Stimulated activated memory B cell treated with anti-CD40 and anti-IgM and Interleukin-4, amounts not matched to agents 10 μg/mL and 1 μg/mL and 100 μg/mL, for 72 hours (primary cell): Measurements from ENCODE around the gene SMIM30.
"Not testable (repeated sequence)": the region's sequence is repeated elsewhere in the genome, so short reads cannot be mapped to it uniquely, and the experiment has no call there.

Source experiments
- ATAC-seq: fragments of 150-1000 bp; cut with Tn5 transposase; 2 replicates; pipeline ENCODE4 v1.10.0; 2021
- H3K27ac Mint-ChIP-seq: one replicate; pipeline ENCODE4 v1.8.0; 2022; ENCODE audit warnings: mild to moderate bottlenecking, mixed read lengths
- H3K27me3 Mint-ChIP-seq: one replicate; pipeline ENCODE4 v1.8.0; 2022; ENCODE audit warnings: mixed read lengths
- H3K36me3 Mint-ChIP-seq: one replicate; pipeline ENCODE4 v1.8.0; 2022; ENCODE audit warnings: mixed read lengths
- H3K4me1 Mint-ChIP-seq: one replicate; pipeline ENCODE4 v1.8.0; 2022; ENCODE audit warnings: mixed read lengths
- H3K4me3 Mint-ChIP-seq: one replicate; pipeline ENCODE4 v1.8.0; 2022; ENCODE audit warnings: mild to moderate bottlenecking, moderate library complexity, mixed read lengths
- H3K9me3 Mint-ChIP-seq: one replicate; pipeline ENCODE4 v1.8.0; 2022; ENCODE audit warnings: mixed read lengths

The SMIM30 gene

DNA sequence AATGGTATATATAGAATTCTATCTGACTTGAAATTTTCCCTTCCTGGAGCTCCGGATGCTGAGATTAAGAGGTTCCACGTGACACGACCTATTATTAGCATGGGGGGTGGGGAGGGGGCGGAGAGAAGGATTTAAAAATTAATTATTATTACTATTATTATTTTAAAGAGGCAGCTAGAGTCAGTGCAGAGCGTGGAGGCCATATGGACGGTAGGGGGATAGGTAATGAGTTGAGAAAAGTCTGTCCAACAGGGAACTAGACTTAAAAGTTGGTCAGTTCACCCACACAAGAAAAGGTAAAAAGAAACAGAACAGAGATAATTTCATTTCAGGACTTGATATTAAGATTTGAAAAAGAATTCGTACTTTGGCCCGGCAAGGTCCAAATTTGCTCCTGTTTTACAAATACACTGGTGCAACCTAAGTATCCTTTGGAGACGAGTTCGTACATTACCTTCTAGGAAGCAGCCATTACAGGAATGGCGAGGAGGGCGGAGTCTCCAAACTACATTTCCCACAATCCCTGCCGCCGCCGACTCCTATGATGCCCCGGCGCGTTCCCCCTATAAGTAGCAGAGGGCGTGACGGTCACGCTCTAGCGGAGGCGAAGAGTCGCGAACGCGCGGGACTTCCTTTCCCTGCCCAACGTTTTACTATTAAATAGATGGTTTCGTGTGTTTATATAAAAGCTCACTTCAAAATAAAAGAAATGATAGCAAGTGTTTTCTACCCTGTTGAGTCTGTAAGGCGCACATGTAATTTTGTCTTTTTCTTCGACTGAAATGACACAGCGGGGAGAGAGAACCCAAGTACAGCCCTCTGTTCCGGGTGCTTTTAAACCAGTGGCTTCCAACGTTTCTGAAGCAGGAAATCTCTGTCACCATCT, at the start of gene SMIM30:
SMIM30 (minus strand) TSS at position 481 of the 886 bp plus-strand sequence. CDS start 976 bp downstream, outside the sequence.
- H3K9me3 Mint-ChIP-seq: no peaks in the 10 kb centered on the region
- H3K27ac Mint-ChIP-seq: peak within 1 kb of the TSS; percentile 89
- peak; percentile 100 for ATAC-seq
- H3K36me3 Mint-ChIP-seq: peaks cover 10% of the 10 kb centered on the region
- H3K27me3 Mint-ChIP-seq: no peaks in the 10 kb centered on the region
- H3K4me3 Mint-ChIP-seq: peak within 1 kb of the TSS; percentile 86
- H3K4me1 Mint-ChIP-seq: peaks cover 34% of the 10 kb centered on the region

DNA sequence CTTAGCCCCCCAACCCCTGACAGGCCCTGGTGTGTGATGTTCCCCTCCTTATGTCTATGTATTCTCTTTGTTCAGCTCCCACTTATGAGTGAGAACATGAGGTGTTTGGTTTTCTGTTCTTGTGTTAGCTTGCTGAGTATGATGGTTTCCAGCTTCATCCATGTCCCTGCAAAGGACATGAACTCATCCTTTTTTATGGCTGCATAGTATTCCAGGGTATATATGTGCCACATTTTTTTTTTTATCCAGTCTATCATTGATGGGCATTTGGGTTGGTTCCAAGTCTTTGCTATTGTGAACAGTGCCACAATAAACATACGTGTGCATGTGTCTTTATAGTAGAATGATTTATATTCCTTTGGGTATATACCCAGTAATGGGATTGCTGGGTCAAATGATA, 47.8 kb upstream of the SMIM30 start:
- H3K36me3 Mint-ChIP-seq, H3K4me3 Mint-ChIP-seq, H3K4me1 Mint-ChIP-seq, ATAC-seq, H3K9me3 Mint-ChIP-seq, H3K27ac Mint-ChIP-seq: not testable (repeated sequence)
- H3K27me3 Mint-ChIP-seq: peaks cover 13% of the 10 kb centered on the region

DNA sequence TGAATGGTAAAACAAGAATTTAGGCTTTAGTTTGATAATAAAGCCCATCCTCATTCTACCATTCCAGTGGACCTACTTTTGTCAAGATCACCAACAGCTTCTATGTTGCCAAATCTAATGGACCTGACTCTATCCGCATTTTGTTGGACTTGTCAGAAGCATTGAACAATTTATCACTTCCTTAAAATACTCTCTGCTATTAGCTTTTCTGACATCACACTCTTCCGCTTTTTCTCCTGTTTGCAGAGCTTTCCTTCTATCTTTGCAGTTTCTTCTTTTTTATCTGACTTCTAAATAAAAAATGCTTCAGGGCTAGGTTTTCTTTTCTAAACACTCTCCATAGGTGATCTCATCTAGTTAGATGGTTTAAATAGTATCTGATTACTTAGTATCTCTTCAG, 42.7 kb upstream of the SMIM30 start:
- H3K4me3 Mint-ChIP-seq: no peak overlapping the region
- no peaks in the 10 kb centered on the region for H3K27me3 Mint-ChIP-seq
- no peak overlapping the region for H3K27ac Mint-ChIP-seq
- no peaks in the 10 kb centered on the region for H3K9me3 Mint-ChIP-seq
- H3K4me1 Mint-ChIP-seq: no peaks in the 10 kb centered on the region
- ATAC-seq: no peak
- H3K36me3 Mint-ChIP-seq: no peaks in the 10 kb centered on the region

- ATAC-seq: no peak
- Mint-ChIP-seq H3K36me3 (no peaks in the 10 kb centered on the region), H3K4me3 (no peak overlapping the region), H3K27me3 (no peaks in the 10 kb centered on the region), H3K4me1 (no peaks in the 10 kb centered on the region), H3K9me3 (no peaks in the 10 kb centered on the region), H3K27ac (no peak overlapping the region)
Observed at GRCh38 chr7:113159746-113160339, 41.5 kb upstream of the SMIM30 start.

DNA sequence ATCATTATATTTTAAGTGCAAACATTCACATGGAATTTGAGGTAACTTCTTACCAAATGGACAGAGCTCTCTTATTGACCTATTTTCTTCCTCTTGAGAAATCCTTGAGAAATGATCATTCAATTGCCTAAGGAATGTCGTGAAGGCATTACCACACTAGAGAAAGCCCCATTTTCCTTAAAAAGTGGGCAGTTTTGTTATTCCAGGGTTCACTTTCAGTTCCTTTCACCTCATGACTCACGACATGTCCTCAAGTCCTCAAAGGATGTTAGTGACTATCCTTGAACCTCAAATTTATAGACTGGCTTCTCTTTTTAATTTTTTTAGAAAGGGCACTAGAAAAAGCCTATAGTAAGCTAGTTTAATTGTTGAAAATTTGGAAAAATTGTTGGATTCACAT, 40.4 kb upstream of the SMIM30 start:
- Mint-ChIP-seq H3K4me1 (no peaks in the 10 kb centered on the region), H3K4me3 (no peak overlapping the region), H3K27ac (no peak overlapping the region), H3K27me3 (no peaks in the 10 kb centered on the region), H3K36me3 (no peaks in the 10 kb centered on the region), H3K9me3 (no peaks in the 10 kb centered on the region)
- ATAC-seq: no peak

GRCh38 chr7:113154117-113154516, 35.8 kb upstream of the SMIM30 start:
- Mint-ChIP-seq H3K4me3 (no peak overlapping the region), H3K27me3 (no peaks in the 10 kb centered on the region), H3K4me1 (no peaks in the 10 kb centered on the region), H3K9me3 (no peaks in the 10 kb centered on the region), H3K27ac (no peak overlapping the region), H3K36me3 (no peaks in the 10 kb centered on the region)
- ATAC-seq: no peak

DNA sequence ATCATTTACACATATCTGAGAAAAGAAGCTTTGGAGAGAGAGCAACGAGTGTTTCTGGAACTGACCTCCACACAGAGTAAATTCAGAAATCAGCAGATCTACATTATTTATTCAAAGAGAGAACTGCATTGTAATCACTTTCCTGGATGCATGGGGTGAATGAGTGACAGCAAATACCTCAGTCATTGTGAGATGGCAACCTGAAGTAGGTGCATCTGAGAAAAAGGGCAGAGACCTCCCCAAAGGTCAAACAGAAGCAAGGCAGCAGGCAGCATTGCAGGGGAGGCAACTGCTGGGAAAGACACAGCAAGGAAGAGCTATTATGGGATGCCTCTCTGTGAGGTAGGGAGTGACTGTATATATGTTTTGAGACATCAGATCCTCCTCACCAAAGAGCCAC, 26.5 kb upstream of the SMIM30 start:
- no peak overlapping the region for H3K4me3 Mint-ChIP-seq
- no peak overlapping the region for H3K27ac Mint-ChIP-seq
- ATAC-seq: no peak
- H3K9me3 Mint-ChIP-seq: no peaks in the 10 kb centered on the region
- no peaks in the 10 kb centered on the region for H3K36me3 Mint-ChIP-seq
- H3K4me1 Mint-ChIP-seq: peaks cover 14% of the 10 kb centered on the region
- H3K27me3 Mint-ChIP-seq: peaks cover 7% of the 10 kb centered on the region

- Mint-ChIP-seq H3K4me3 (no peak overlapping the region), H3K36me3 (no peaks in the 10 kb centered on the region), H3K9me3 (no peaks in the 10 kb centered on the region), H3K27me3 (peaks cover 5% of the 10 kb centered on the region), H3K27ac (no peak overlapping the region), H3K4me1 (peaks cover 14% of the 10 kb centered on the region)
- ATAC-seq: peak; percentile 67
Observed at GRCh38 chr7:113143486-113144257, 25.3 kb upstream of the SMIM30 start.

- Mint-ChIP-seq H3K4me3 (no peak overlapping the region), H3K36me3 (no peaks in the 10 kb centered on the region), H3K9me3 (no peaks in the 10 kb centered on the region), H3K27me3 (no peaks in the 10 kb centered on the region), H3K27ac (no peak overlapping the region), H3K4me1 (peaks cover 14% of the 10 kb centered on the region)
- ATAC-seq: peak; percentile 59
Observed at GRCh38 chr7:113142385-113143119, 24.2 kb upstream of the SMIM30 start.

DNA sequence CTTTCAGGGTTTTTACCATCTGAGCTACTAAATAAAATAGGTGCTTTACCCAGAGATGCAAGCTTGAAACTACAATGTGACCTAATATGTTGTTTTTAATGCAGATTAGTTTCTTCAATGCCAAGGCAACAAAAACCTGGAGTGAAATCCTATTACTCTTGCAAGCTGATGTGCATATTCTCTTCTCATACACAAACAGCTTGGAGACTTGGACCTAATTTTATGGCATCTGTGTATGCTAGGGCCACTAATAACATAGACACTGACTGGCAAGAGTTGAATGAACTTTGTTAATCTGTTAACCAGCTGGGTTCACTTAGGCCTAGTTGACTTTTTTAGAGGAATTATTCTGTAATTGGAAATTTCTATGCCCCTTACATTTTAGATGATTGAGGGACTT, 23.4 kb upstream of the SMIM30 start:
- ATAC-seq: no peak
- Mint-ChIP-seq H3K27ac (no peak overlapping the region), H3K4me1 (peaks cover 14% of the 10 kb centered on the region), H3K9me3 (no peaks in the 10 kb centered on the region), H3K27me3 (no peaks in the 10 kb centered on the region), H3K4me3 (no peak overlapping the region), H3K36me3 (no peaks in the 10 kb centered on the region)

- H3K27me3 Mint-ChIP-seq: no peaks in the 10 kb centered on the region
- H3K4me1 Mint-ChIP-seq: peaks cover 14% of the 10 kb centered on the region
- H3K36me3 Mint-ChIP-seq: no peaks in the 10 kb centered on the region
- ATAC-seq: no peak
- no peak overlapping the region for H3K27ac Mint-ChIP-seq
- no peak overlapping the region for H3K4me3 Mint-ChIP-seq
- H3K9me3 Mint-ChIP-seq: no peaks in the 10 kb centered on the region
Observed at GRCh38 chr7:113140956-113141355, 22.6 kb upstream of the SMIM30 start.

GRCh38 chr7:113137241-113137640, 18.9 kb upstream of the SMIM30 start:
- Mint-ChIP-seq H3K4me3 (no peak overlapping the region), H3K4me1 (peaks cover 2% of the 10 kb centered on the region), H3K9me3 (no peaks in the 10 kb centered on the region), H3K36me3 (no peaks in the 10 kb centered on the region), H3K27ac (no peak overlapping the region), H3K27me3 (no peaks in the 10 kb centered on the region)
- ATAC-seq: no peak

DNA sequence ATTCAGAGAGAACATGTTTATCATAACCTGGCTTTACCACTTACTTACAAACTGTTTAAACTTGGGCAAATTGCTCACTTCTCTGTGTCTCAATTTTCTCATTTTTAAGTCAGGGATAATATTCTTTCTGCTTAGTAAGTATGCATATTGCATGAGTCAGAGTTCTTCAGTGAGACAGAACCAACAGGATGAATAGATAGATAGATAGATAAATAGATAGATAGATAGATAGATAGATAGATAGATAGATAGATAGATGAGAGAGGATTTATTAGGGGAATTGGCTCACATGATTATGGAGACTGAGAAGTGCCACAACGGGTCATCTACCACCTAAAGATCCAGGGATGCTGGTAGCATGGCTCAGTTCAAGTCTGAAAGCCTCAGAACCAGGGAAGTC, 15.7 kb upstream of the SMIM30 start:
- H3K9me3 Mint-ChIP-seq: no peaks in the 10 kb centered on the region
- H3K27ac Mint-ChIP-seq: no peak overlapping the region
- H3K4me3 Mint-ChIP-seq: no peak overlapping the region
- no peak for ATAC-seq
- no peaks in the 10 kb centered on the region for H3K36me3 Mint-ChIP-seq
- H3K4me1 Mint-ChIP-seq: no peaks in the 10 kb centered on the region
- no peaks in the 10 kb centered on the region for H3K27me3 Mint-ChIP-seq

- no peaks in the 10 kb centered on the region for H3K4me1 Mint-ChIP-seq
- no peaks in the 10 kb centered on the region for H3K9me3 Mint-ChIP-seq
- no peaks in the 10 kb centered on the region for H3K36me3 Mint-ChIP-seq
- H3K27ac Mint-ChIP-seq: no peak overlapping the region
- H3K27me3 Mint-ChIP-seq: no peaks in the 10 kb centered on the region
- H3K4me3 Mint-ChIP-seq: no peak overlapping the region
- no peak for ATAC-seq
Observed at GRCh38 chr7:113131367-113131766, 13.0 kb upstream of the SMIM30 start.

- no peaks in the 10 kb centered on the region for H3K27me3 Mint-ChIP-seq
- H3K4me3 Mint-ChIP-seq: no peak overlapping the region
- no peaks in the 10 kb centered on the region for H3K36me3 Mint-ChIP-seq
- no peaks in the 10 kb centered on the region for H3K9me3 Mint-ChIP-seq
- no peak for ATAC-seq
- H3K4me1 Mint-ChIP-seq: no peaks in the 10 kb centered on the region
- no peak overlapping the region for H3K27ac Mint-ChIP-seq
Observed at GRCh38 chr7:113128031-113128430, 9.7 kb upstream of the SMIM30 start.
